Endodermal cell (in vitro differentiated cells): ENCODE measurements around the gene IFT122. TPM values are rescaled to one million over a fixed set of nuclear protein-coding genes. Genes with fewer than 3 reads are reported as not detected.

ENCODE experiments used
- DNase-seq: peaks from one replicate; pipeline ENCODE4 v3.0.0-alpha.2; 2017
- H3K27ac ChIP-seq: 2 replicates; pipeline ENCODE4 v1.5.1; 2013; ENCODE audit warnings: mild to moderate bottlenecking, low read depth, low read length, moderate library complexity
- H3K27me3 ChIP-seq: 2 replicates; pipeline ENCODE4 v1.6.1; 2013; ENCODE audit warnings: mild to moderate bottlenecking, low read length, moderate library complexity; ENCODE audit not compliant: insufficient read depth, control insufficient read depth, poor library complexity, severe bottlenecking
- H3K36me3 ChIP-seq: 2 replicates; pipeline ENCODE4 v1.7.0; 2013; ENCODE audit warnings: mild to moderate bottlenecking, low read length, moderate library complexity; ENCODE audit not compliant: control insufficient read depth, insufficient read depth
- H3K4me1 ChIP-seq: one replicate; pipeline ENCODE4 v1.7.0; 2013; ENCODE audit warnings: low read length; ENCODE audit not compliant: control insufficient read depth, insufficient read depth
- H3K4me3 ChIP-seq: 2 replicates; pipeline ENCODE4 v1.5.1; 2013; ENCODE audit warnings: mild to moderate bottlenecking, low read length, moderate library complexity
- H3K9ac ChIP-seq: 2 replicates; pipeline ENCODE4 v1.6.1; 2013; ENCODE audit warnings: mild to moderate bottlenecking, low read length, moderate library complexity; ENCODE audit not compliant: poor library complexity, severe bottlenecking; ENCODE audit errors: extremely low read depth
- H3K9me3 ChIP-seq: 2 replicates; pipeline ENCODE4 v1.6.1; 2013; ENCODE audit warnings: mild to moderate bottlenecking, low read length, moderate library complexity; ENCODE audit not compliant: control insufficient read depth
- H3K27ac Mint-ChIP-seq: 2 replicates; pipeline ENCODE4 v1.8.0; 2020; ENCODE audit warnings: mixed read lengths
- H3K27me3 Mint-ChIP-seq: 2 replicates; pipeline ENCODE4 v1.8.0; 2021; ENCODE audit warnings: mild to moderate bottlenecking, mixed read lengths; ENCODE audit not compliant: insufficient read depth
- H3K36me3 Mint-ChIP-seq: 2 replicates; pipeline ENCODE4 v1.8.0; 2020; ENCODE audit warnings: low read depth, mixed read lengths
- H3K4me1 Mint-ChIP-seq: 2 replicates; pipeline ENCODE4 v1.8.0; 2020; ENCODE audit warnings: mixed read lengths
- H3K4me3 Mint-ChIP-seq: 2 replicates; pipeline ENCODE4 v1.8.0; 2020; ENCODE audit warnings: mild to moderate bottlenecking, moderate library complexity, mixed read lengths
- H3K9me3 Mint-ChIP-seq: 2 replicates; pipeline ENCODE4 v1.8.0; 2020; ENCODE audit warnings: mild to moderate bottlenecking, mixed read lengths
- whole genome bisulfite sequencing, 2 experiments: methylation state at CpG; one replicate each; pipeline versions ENCODE4 v1.1.5 to v1.1.7; 2013; ENCODE audit warnings: missing lambda C conversion rate in 2 of 2, mixed read lengths in 1 of 2; ENCODE audit not compliant: insufficient coverage in 1 of 2, insufficient read length in 1 of 2; 5-methylcytosine and 5-hydroxymethylcytosine counted together
- total RNA-seq, 2 donors: library from RNA; stranded (reverse); fragmentation: NEBNext Ultra II Directional in 1 of 2; extraction: Animal tissue kit (Norgen Biotek cat#: 25700) in 1 of 2; gene quantifications; 2 replicates in 1 of 2; 3 replicates in 1 of 2; pipeline ENCODE4 v1.2.1, GENCODE V29; 2021
- TF ChIP-seq, protein P1 (sequence below): fragments of 200-600 bp; sonication (generic); conservative IDR thresholded peaks from 2 replicates; pipeline ENCODE4 v1.5.0; 2021; ENCODE audit warnings: antibody characterized with exemption, mild to moderate bottlenecking

IFT122 gene
- total RNA-seq, 2 donors from 2014 or later: 36.0 to 46.6 TPM

DNA sequence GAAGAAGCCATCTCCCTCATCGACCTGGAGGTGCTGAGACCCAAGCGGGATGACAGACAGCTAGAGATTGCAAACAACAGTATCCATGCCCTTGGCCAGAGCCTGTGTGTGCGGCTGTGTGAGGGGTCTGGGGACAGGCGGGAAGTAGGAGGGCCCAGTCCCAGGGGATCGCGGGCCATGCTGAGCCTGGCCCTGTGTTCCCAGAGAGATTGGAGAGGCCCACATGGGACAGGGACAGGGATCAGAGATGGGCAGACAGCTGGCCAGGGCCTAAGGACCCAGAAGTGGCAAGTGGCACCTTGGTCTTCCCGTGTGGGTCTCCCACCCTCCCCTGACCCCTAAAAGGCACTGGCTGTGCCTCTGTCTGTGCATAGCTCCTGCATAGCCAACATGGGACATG lies 77.5 kb downstream of the IFT122 start:
- Histone ChIP-seq H3K9me3 (no peaks in the 10 kb centered on the region), H3K27me3 (no peaks in the 10 kb centered on the region), H3K27ac (no peak overlapping the region), H3K36me3 (peaks cover 4% of the 10 kb centered on the region), H3K4me3 (no peak overlapping the region), H3K9ac (no peak overlapping the region), H3K4me1 (no peaks in the 10 kb centered on the region)
- TF ChIP-seq, protein P1, sequence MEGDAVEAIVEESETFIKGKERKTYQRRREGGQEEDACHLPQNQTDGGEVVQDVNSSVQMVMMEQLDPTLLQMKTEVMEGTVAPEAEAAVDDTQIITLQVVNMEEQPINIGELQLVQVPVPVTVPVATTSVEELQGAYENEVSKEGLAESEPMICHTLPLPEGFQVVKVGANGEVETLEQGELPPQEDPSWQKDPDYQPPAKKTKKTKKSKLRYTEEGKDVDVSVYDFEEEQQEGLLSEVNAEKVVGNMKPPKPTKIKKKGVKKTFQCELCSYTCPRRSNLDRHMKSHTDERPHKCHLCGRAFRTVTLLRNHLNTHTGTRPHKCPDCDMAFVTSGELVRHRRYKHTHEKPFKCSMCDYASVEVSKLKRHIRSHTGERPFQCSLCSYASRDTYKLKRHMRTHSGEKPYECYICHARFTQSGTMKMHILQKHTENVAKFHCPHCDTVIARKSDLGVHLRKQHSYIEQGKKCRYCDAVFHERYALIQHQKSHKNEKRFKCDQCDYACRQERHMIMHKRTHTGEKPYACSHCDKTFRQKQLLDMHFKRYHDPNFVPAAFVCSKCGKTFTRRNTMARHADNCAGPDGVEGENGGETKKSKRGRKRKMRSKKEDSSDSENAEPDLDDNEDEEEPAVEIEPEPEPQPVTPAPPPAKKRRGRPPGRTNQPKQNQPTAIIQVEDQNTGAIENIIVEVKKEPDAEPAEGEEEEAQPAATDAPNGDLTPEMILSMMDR: no peak
- Mint-ChIP-seq H3K36me3 (peaks cover 21% of the 10 kb centered on the region), H3K4me1 (peaks cover 2% of the 10 kb centered on the region), H3K27me3 (no peaks in the 10 kb centered on the region), H3K27ac (no peak overlapping the region), H3K9me3 (no peaks in the 10 kb centered on the region), H3K4me3 (no peak overlapping the region)
- 92 to 97% methylated on average over 5 to 7 of the region's 7 CpGs for WGBS, 2 experiments
- no peak for DNase-seq

DNA sequence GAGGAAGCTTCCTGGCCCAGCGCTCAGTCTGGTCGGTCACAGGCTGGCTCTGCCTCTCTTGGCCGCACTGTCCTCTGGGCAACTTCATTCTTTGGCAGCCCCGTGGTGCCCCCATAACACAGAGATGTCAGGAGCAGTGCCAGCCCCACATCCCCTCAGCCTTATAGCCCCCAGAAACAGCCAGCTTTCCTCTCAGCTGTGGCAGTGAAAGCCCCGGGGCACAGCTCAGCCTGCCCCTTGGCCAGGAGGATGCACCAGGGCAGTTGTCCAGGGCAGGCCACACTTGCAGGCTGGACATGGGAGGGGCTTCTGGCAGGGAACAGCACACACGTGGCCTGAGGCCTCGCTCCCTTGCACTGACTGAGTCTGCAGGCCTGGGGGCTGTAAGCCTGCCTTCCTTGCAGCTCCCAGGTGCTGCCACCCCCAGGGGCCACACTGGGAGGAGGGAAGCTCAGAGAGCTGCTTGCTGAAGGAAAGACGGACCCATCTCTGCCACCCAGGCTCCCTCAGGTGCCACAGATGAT lies 78.1 kb downstream of the IFT122 start:
- no peaks in the 10 kb centered on the region for H3K27me3 Mint-ChIP-seq

DNA sequence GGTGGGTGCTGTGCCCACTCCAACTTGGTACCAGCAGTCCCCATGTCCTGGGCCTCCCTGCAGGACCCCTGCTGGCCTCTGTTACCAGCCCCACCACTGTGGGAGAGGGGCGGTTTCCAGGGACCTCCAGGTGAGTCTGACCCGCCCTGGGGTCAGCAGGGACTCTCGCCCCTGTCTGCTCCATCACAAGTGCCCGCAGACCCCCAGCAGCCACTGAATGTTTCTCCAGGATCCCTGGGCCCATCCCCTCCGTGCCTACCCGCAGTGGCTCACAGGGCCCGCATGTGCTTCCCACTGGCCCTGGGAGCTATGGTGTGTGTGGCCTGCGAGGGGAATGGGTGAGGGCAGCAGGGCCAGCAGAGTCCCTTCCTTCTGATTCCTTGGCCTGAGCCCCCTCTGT lies 78.6 kb downstream of the IFT122 start:
- peaks cover 17% of the 10 kb centered on the region for H3K36me3 Mint-ChIP-seq
- no peak overlapping the region for H3K4me3 ChIP-seq
- H3K4me1 ChIP-seq: no peaks in the 10 kb centered on the region
- DNase-seq: no peak
- 94 to 100% methylated on average over 2 to 8 of the region's 8 CpGs for WGBS, 2 experiments
- no peak overlapping the region for H3K4me3 Mint-ChIP-seq
- no peaks in the 10 kb centered on the region for H3K9me3 ChIP-seq
- H3K27ac Mint-ChIP-seq: no peak overlapping the region
- H3K36me3 ChIP-seq: peaks cover 4% of the 10 kb centered on the region
- H3K27me3 ChIP-seq: no peaks in the 10 kb centered on the region
- no peaks in the 10 kb centered on the region for H3K9me3 Mint-ChIP-seq
- no peak overlapping the region for H3K9ac ChIP-seq
- TF ChIP-seq, protein P1: no peak
- no peaks in the 10 kb centered on the region for H3K27me3 Mint-ChIP-seq
- H3K27ac ChIP-seq: no peak overlapping the region
- H3K4me1 Mint-ChIP-seq: peaks cover 2% of the 10 kb centered on the region

More for the DNA sequence above, 78.1 kb downstream of the IFT122 start:
- Histone ChIP-seq H3K9ac (no peak overlapping the region), H3K27ac (no peak overlapping the region), H3K36me3 (peaks cover 4% of the 10 kb centered on the region), H3K9me3 (no peaks in the 10 kb centered on the region), H3K4me1 (no peaks in the 10 kb centered on the region), H3K4me3 (no peak overlapping the region), H3K27me3 (no peaks in the 10 kb centered on the region)
- peaks cover 17% of the 10 kb centered on the region for H3K36me3 Mint-ChIP-seq
- 89 to 100% methylated on average over 3 to 8 of the region's 8 CpGs for WGBS, 2 experiments
- H3K4me1 Mint-ChIP-seq: peaks cover 2% of the 10 kb centered on the region
- no peak overlapping the region for H3K27ac Mint-ChIP-seq
- no peak for DNase-seq
- TF ChIP-seq, protein P1: no peak
- H3K9me3 Mint-ChIP-seq: no peaks in the 10 kb centered on the region
- no peak overlapping the region for H3K4me3 Mint-ChIP-seq
